ENCODE measurements around the gene ECT2.
"Not testable (repeated sequence)": the region's sequence is repeated elsewhere in the genome, so short reads cannot be mapped to it uniquely, and the experiment has no call there.

Gene ECT2

GRCh38 chr3:172844428-172844827, 93.9 kb downstream of the ECT2 start:
- intact Hi-C loops (cut with micrococcal nuclease) = no loop called here

GRCh38 chr3:172846103-172846561, 95.6 kb downstream of the ECT2 start:
- Mint-ChIP-seq H3K36me3 (ENCODE audit: low read depth) (no peaks in the 10 kb centered on the region), H3K9me3 (peaks cover 13% of the 10 kb centered on the region), H3K27me3 (no peaks in the 10 kb centered on the region), H3K4me3 (no peak overlapping the region), H3K4me1 (ENCODE audit: low read depth) (peaks cover 11% of the 10 kb centered on the region), H3K27ac (no peak overlapping the region)
- intact Hi-C loops (cut with micrococcal nuclease) = no loop called here

More at GRCh38 chr3:172844428-172844827, 93.9 kb downstream of the ECT2 start:
- no peaks in the 10 kb centered on the region for H3K27me3 Mint-ChIP-seq
- H3K4me1 Mint-ChIP-seq (ENCODE audit: low read depth) = peaks cover 14% of the 10 kb centered on the region
- H3K36me3 Mint-ChIP-seq (ENCODE audit: low read depth) = no peaks in the 10 kb centered on the region
- no peak overlapping the region for H3K4me3 Mint-ChIP-seq
- H3K9me3 Mint-ChIP-seq = peaks cover 13% of the 10 kb centered on the region
- no peak overlapping the region for H3K27ac Mint-ChIP-seq

GRCh38 chr3:172846706-172847105, 96.2 kb downstream of the ECT2 start:
- H3K4me3 Mint-ChIP-seq = no peak overlapping the region
- peaks cover 13% of the 10 kb centered on the region for H3K9me3 Mint-ChIP-seq
- H3K36me3 Mint-ChIP-seq (ENCODE audit: low read depth) = no peaks in the 10 kb centered on the region
- H3K27ac Mint-ChIP-seq = no peak overlapping the region
- H3K4me1 Mint-ChIP-seq (ENCODE audit: low read depth) = peaks cover 10% of the 10 kb centered on the region
- intact Hi-C loops (cut with micrococcal nuclease) = no loop called here
- no peaks in the 10 kb centered on the region for H3K27me3 Mint-ChIP-seq

DNA sequence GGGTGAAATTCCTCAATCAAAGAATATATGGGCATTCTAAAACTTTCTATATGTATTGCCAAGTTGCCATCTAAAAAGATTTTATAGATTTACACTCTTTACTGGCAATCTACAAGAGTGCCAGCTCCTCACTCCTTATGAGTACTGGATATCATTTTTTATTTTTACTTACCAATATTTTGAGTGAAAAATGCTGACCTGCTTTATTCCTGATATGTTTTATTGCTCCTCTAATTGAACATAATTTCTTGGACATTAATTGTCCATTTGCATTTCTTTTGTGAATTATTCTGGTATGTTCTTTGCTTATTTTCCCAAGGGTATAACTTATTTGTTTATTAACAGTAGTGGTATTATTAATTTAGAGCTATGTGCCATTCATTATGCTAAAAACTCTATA, 96.8 kb downstream of the ECT2 start:
- Mint-ChIP-seq H3K4me3 (no peak overlapping the region), H3K27ac (no peak overlapping the region), H3K27me3 (no peaks in the 10 kb centered on the region), H3K4me1 (ENCODE audit: low read depth) (peaks cover 10% of the 10 kb centered on the region), H3K9me3 (peaks cover 13% of the 10 kb centered on the region), H3K36me3 (ENCODE audit: low read depth) (no peaks in the 10 kb centered on the region)
- intact Hi-C loops (cut with micrococcal nuclease) = no loop called here

DNA sequence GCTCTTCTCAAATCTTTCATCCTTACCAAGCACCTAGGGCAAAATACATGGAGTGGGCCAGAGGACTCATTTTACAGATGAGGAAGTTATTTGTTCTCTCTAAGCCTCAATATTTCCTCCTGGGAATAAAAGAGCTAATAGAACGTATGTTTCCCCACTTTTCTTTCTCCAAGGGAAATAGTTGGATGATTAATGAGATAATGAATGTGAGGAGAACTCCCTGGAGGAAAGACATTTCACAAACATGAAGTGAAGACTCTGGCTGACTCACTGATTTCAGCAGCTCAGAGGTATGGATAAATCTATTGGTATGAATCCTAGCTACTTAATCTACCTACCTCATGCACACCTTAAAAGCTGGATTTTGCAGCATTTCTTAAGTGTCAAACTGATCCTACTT, 98.4 kb downstream of the ECT2 start:
- intact Hi-C loops (cut with micrococcal nuclease) = no loop called here
- H3K27me3 Mint-ChIP-seq = no peaks in the 10 kb centered on the region
- no peaks in the 10 kb centered on the region for H3K36me3 Mint-ChIP-seq (ENCODE audit: low read depth)

GRCh38 chr3:172853005-172853404, 102.5 kb downstream of the ECT2 start:
- no peak overlapping the region for H3K4me3 Mint-ChIP-seq
- no peaks in the 10 kb centered on the region for H3K9me3 Mint-ChIP-seq
- no peak overlapping the region for H3K27ac Mint-ChIP-seq
- H3K4me1 Mint-ChIP-seq (ENCODE audit: low read depth) = no peaks in the 10 kb centered on the region
- H3K36me3 Mint-ChIP-seq (ENCODE audit: low read depth) = no peaks in the 10 kb centered on the region
- intact Hi-C loops (cut with micrococcal nuclease) = no loop called here
- H3K27me3 Mint-ChIP-seq = no peaks in the 10 kb centered on the region

More for the DNA sequence above, 98.4 kb downstream of the ECT2 start:
- peaks cover 13% of the 10 kb centered on the region for H3K9me3 Mint-ChIP-seq
- H3K4me3 Mint-ChIP-seq = no peak overlapping the region
- peaks cover 10% of the 10 kb centered on the region for H3K4me1 Mint-ChIP-seq (ENCODE audit: low read depth)
- H3K27ac Mint-ChIP-seq = no peak overlapping the region

DNA sequence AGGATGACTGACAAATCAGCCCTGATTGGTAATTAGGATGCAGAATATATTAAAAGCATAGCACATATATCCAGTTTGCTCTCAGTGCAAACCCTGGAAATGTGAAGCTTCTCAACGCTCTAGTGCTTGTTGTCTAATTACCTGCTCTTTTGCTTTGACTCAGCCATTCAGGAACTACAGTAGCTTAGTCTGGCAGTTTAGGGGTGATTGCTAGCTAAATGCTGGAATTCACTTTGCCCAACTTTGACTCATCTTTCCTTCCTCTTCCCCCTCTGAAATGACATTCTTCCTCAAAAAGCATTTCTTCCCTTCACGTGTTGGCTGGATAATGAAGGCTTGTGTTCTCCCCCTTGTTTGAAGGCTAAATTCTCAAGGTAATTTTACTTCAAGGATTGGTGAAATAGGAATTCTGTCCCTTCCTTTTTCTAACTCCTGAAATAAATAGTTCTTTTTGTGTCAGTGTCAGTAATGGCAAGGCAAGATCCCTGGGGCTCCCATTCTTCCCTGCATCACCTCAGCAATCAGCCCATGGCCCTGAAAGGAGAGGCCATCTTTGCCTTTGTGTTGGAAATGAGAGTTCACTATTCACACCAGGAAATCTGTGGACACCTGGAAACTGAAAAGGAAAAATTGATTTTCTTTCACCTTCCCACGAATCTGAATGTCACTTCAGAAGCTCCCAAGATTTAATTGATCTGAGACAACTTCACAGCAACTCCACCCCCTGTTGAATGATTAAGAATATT, 103.6 kb downstream of the ECT2 start:
- H3K4me1 Mint-ChIP-seq (ENCODE audit: low read depth) = no peaks in the 10 kb centered on the region
- intact Hi-C loops (cut with micrococcal nuclease) = no loop called here
- H3K4me3 Mint-ChIP-seq = no peak overlapping the region
- no peak overlapping the region for H3K27ac Mint-ChIP-seq
- H3K27me3 Mint-ChIP-seq = no peaks in the 10 kb centered on the region
- H3K36me3 Mint-ChIP-seq (ENCODE audit: low read depth) = no peaks in the 10 kb centered on the region
- no peaks in the 10 kb centered on the region for H3K9me3 Mint-ChIP-seq

GRCh38 chr3:172855037-172855436, 104.5 kb downstream of the ECT2 start:
- Mint-ChIP-seq H3K4me1 (ENCODE audit: low read depth) (no peaks in the 10 kb centered on the region), H3K36me3 (ENCODE audit: low read depth) (no peaks in the 10 kb centered on the region), H3K4me3 (no peak overlapping the region), H3K9me3 (no peaks in the 10 kb centered on the region), H3K27ac (no peak overlapping the region), H3K27me3 (no peaks in the 10 kb centered on the region)
- intact Hi-C loops (cut with micrococcal nuclease) = no loop called here

DNA sequence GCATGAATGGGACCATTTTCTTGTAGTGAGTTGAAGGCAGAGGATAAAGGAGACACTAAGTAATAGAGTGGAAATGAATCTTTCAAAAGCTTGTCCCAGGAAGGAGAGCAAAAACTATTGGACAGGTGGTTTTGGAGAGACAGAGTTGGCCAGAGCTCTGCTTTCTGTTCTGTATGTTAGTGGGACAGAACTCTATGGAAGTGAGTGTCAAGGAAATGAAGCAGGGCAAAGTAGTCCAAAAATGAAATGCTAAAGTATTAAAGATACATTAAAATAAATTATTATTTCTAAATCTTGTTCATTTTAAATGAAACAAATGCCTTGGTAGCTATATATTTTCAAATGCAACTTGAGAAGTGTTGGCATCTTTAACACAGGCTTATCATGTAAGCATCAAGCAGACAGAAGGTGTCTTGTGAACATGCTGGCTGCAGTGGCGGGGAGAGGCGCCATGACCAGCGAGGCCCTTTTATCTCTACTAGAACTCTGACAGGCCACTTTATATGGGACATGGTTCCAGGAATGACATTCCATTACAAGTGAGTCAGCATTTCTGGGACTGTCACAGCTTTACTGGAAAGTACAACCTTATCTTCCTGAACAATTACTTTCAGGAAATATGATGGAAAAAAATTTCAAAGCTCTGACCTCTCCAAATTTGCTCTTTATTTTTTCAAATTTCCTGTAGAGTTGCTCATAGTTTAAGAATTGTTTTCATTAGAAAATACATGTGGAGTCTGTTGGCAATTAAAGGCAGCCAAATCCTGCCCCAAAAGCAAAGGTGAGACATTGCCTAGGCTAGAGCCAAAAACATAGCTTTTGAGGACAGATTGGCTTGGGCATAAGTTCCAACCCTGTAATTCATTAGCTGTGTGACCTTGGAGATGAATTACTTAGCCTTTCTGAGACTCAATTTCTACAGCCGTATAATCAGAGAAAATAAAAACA, 106.5 kb downstream of the ECT2 start:
- no peak overlapping the region for H3K4me3 Mint-ChIP-seq
- intact Hi-C loops (cut with micrococcal nuclease) = no loop called here
- H3K27ac Mint-ChIP-seq = no peak overlapping the region
- no peaks in the 10 kb centered on the region for H3K9me3 Mint-ChIP-seq
- no peaks in the 10 kb centered on the region for H3K36me3 Mint-ChIP-seq (ENCODE audit: low read depth)
- no peaks in the 10 kb centered on the region for H3K4me1 Mint-ChIP-seq (ENCODE audit: low read depth)
- H3K27me3 Mint-ChIP-seq = no peaks in the 10 kb centered on the region

DNA sequence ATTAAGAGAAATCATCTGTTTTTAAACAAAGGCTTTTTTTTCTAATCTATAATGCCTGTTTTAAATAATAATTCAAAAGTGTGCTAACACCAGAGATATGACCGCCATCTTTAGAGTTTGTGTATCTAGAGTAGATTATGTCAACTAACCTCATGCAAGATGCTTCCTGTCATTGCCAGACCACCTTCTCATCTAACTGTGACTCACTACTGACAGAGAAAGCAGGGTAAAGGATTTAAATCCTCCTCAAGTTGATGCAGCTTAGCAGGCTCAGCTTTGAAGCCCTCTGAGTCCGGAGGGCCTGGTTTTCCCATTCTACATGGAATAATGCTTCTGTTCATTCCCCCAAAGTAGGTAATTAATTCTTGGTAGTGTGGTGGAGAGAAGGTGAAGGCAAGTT, 108.5 kb downstream of the ECT2 start:
- H3K36me3 Mint-ChIP-seq (ENCODE audit: low read depth) = no peaks in the 10 kb centered on the region
- no peak overlapping the region for H3K27ac Mint-ChIP-seq
- no peaks in the 10 kb centered on the region for H3K27me3 Mint-ChIP-seq
- no peak overlapping the region for H3K4me3 Mint-ChIP-seq
- no peaks in the 10 kb centered on the region for H3K9me3 Mint-ChIP-seq
- intact Hi-C loops (cut with micrococcal nuclease) = no loop called here
- no peaks in the 10 kb centered on the region for H3K4me1 Mint-ChIP-seq (ENCODE audit: low read depth)

- H3K4me1 Mint-ChIP-seq (ENCODE audit: low read depth); H3K9me3 Mint-ChIP-seq; H3K4me3 Mint-ChIP-seq; intact Hi-C loops (cut with micrococcal nuclease); H3K27ac Mint-ChIP-seq; H3K27me3 Mint-ChIP-seq; H3K36me3 Mint-ChIP-seq (ENCODE audit: low read depth): not testable (repeated sequence)
Measured at GRCh38 chr3:172866726-172867350, 116.3 kb downstream of the ECT2 start.

DNA sequence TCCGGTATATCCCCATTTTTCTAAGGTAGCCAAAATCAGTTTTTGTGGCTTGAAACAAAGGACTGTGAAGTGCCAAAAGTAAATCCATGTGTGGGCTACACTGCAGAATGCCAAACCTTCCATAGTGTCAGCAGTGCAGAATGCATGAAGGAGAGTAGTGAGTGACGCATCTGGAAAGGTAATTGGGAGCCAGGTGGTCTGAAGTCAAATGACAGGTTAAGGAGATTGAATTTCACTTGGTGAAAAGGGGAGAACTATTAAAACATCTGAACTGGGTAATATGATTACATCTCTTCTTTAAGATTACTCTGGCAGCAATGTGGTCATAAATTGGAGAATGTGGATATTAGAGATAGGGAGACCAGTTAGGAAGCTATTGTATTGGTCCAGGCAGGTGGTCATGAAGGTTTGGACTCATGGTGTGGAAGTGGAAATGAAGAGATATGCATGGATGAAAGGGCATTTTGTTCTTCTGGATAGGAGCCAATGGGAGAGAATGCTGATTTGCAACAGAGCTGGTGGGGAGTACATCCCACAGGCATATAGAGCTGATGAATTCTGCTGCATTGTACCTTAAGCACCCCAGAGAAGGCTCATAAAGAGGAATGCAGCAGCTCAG, 118.2 kb downstream of the ECT2 start:
- no peak overlapping the region for H3K27ac Mint-ChIP-seq
- intact Hi-C loops (cut with micrococcal nuclease) = no loop called here
- H3K9me3 Mint-ChIP-seq = no peaks in the 10 kb centered on the region
- no peaks in the 10 kb centered on the region for H3K4me1 Mint-ChIP-seq (ENCODE audit: low read depth)
- no peaks in the 10 kb centered on the region for H3K27me3 Mint-ChIP-seq
- H3K36me3 Mint-ChIP-seq (ENCODE audit: low read depth) = no peaks in the 10 kb centered on the region
- no peak overlapping the region for H3K4me3 Mint-ChIP-seq

DNA sequence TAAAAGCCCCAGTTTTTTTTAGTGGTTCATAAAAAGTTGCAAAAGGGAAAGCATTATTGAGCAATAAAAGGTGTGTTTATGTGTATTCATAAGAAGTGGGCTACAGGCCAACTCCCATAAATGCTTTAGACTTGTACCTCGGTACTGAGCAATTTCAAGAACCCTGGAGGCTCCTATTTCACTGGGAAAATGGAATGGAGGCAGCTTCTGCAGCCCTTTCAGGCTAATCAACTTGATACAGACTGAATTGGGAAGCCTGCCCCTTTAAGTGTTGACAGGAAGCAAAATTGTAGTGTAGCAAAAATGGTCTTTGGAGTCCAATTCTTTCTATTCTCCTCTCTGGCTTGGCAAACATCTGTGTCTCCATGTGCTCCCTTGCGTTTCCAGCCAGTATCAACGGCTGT, 118.8 kb downstream of the ECT2 start:
- H3K9me3 Mint-ChIP-seq = no peaks in the 10 kb centered on the region
- no peaks in the 10 kb centered on the region for H3K4me1 Mint-ChIP-seq (ENCODE audit: low read depth)
- H3K27me3 Mint-ChIP-seq = no peaks in the 10 kb centered on the region
- intact Hi-C loops (cut with micrococcal nuclease) = no loop called here
- no peak overlapping the region for H3K27ac Mint-ChIP-seq
- no peak overlapping the region for H3K4me3 Mint-ChIP-seq
- H3K36me3 Mint-ChIP-seq (ENCODE audit: low read depth) = no peaks in the 10 kb centered on the region

Data from dendritic cell treated with granulocyte-macrophage colony-stimulating factor and Interleukin-4, amounts not matched to agents 40 ng/mL and 50 ng/mL, for 4 days (primary cell).